HUDEP-2 (cell line): ENCODE measurements around the gene MGAT3.

Source experiments
- DNase-seq, 76 experiments: peaks; one replicate each; lab custom pipeline; 2025; ENCODE audit not compliant: unreplicated experiment in 76 of 76; lab: John Stamatoyannopoulos, UW

Gene MGAT3

GRCh38 chr22:39469681-39470450 is 13.1 kb downstream of the MGAT3 start:
- DNase-seq: peak in 8 of 76 experiments; percentile 23 to 52 (median 35)

GRCh38 chr22:39470451-39471291 is 13.9 kb downstream of the MGAT3 start:
- DNase-seq: peak in 34 of 76 experiments; percentile 21 to 75 (median 40)

GRCh38 chr22:39471381-39472141 is 14.7 kb downstream of the MGAT3 start:
- DNase-seq: peak in 36 of 76 experiments; percentile 27 to 70 (median 47)

- peak in 74 of 76 experiments; percentile 67 to 94 (median 87) for DNase-seq
Measured at GRCh38 chr22:39472570-39473556, 16.1 kb downstream of the MGAT3 start.

GRCh38 chr22:39473851-39474250 is 17.0 kb downstream of the MGAT3 start:
- DNase-seq: no peak

GRCh38 chr22:39474351-39475111 is 17.7 kb downstream of the MGAT3 start:
- peak in 9 of 76 experiments; percentile 19 to 49 (median 32) for DNase-seq

- DNase-seq: peak in 11 of 76 experiments; percentile 19 to 33 (median 22)
Measured at GRCh38 chr22:39475337-39475736, 18.5 kb downstream of the MGAT3 start.

- DNase-seq: peak in 4 of 76 experiments; percentile 26 to 42 (median 28)
Measured at GRCh38 chr22:39475902-39476301, 19.1 kb downstream of the MGAT3 start.

GRCh38 chr22:39476664-39477063 is 19.9 kb downstream of the MGAT3 start:
- no peak for DNase-seq

GRCh38 chr22:39477542-39477941 is 20.7 kb downstream of the MGAT3 start:
- DNase-seq: no peak

GRCh38 chr22:39478441-39478850 is 21.6 kb downstream of the MGAT3 start:
- peak in 2 of 76 experiments; percentile 13 to 20 for DNase-seq

- peak in 3 of 76 experiments; percentile 21 to 32 (median 29) for DNase-seq
Measured at GRCh38 chr22:39479254-39479653, 22.4 kb downstream of the MGAT3 start.

- peak in 69 of 76 experiments; percentile 42 to 87 (median 69) for DNase-seq
Measured at GRCh38 chr22:39480557-39480956, 23.7 kb downstream of the MGAT3 start.

GRCh38 chr22:39481054-39481453 is 24.2 kb downstream of the MGAT3 start:
- DNase-seq: no peak

GRCh38 chr22:39481595-39481994 is 24.8 kb downstream of the MGAT3 start:
- no peak for DNase-seq

- peak in 1 of 76 experiments; percentile 20 for DNase-seq
Measured at GRCh38 chr22:39482768-39483167, 26.0 kb downstream of the MGAT3 start.

GRCh38 chr22:39486951-39487825 is 30.4 kb downstream of the MGAT3 start:
- DNase-seq: peak in 24 of 76 experiments; percentile 22 to 67 (median 44)
